ENCODE data around the gene CD34.
"Not testable (repeated sequence)": the region's sequence is repeated elsewhere in the genome, so short reads cannot be mapped to it uniquely, and the experiment has no call there.

The CD34 gene, protein sequence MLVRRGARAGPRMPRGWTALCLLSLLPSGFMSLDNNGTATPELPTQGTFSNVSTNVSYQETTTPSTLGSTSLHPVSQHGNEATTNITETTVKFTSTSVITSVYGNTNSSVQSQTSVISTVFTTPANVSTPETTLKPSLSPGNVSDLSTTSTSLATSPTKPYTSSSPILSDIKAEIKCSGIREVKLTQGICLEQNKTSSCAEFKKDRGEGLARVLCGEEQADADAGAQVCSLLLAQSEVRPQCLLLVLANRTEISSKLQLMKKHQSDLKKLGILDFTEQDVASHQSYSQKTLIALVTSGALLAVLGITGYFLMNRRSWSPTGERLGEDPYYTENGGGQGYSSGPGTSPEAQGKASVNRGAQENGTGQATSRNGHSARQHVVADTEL

GRCh38 chr1:207910591-207911354 lies at the start of gene CD34:
Gene CD34, minus strand, starts transcription at chr1:207911125. Its CDS starts 45 bp downstream, at chr1:207911080.
- no peak for DNase-seq (ENCODE audit: low read depth)

- no peak for DNase-seq (ENCODE audit: low read depth)
Observed at GRCh38 chr1:207960346-207960745, 49.4 kb upstream of the CD34 start.

DNA sequence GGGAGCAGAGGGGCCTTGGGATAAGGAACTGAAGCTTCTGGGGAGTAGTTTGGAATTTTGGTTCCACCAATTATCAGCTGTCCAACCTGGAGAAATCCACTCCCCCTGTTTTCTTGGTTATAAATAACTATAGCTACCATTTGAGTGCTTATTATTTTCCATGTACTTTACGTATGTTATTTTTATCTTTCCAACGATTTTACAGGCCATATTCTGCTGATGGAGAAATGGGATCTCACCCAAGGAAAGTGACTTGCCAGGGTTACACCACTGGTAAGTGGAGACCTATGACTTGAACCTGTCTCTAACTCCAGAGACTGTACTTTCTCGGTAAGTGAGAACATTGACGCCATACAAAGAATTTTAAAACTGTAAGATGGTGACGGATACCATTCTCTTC lies 49.0 kb upstream of the CD34 start:
- no peak for DNase-seq (ENCODE audit: low read depth)

DNA sequence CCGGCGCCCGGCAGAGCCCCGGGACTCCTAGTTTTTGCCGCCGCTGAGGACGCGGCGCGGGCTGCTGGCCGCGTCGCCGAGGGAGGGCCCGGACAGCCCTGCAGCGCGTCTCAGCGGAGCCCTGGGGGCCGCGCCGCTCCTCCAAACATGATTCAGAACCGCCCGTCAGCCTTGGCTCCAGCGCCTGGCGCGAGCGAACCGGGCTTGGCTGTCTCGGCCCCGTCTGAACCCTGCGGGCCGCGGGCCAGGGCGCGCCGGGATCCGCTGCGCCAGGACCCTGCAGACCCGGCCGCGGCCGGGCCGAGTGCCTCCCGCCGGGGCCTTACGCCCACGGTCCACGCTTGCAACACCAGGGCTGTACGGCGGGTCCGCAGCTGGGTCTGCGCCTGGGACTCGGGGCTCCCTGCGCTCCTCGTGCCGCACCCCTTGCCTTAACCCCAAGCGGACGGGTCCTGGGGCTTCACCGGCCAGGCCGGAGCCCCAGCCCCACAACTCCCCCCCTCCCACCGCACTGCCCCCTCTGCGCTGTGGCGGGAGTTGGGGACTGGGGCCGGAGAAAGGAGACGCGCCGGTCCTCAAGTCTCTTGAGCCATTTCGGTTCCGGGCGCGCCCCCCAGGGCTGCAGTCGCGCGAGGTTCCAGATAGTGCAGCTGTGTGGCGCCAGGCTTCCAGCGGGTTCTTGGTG lies 48.4 kb upstream of the CD34 start:
- no peak for DNase-seq (ENCODE audit: low read depth)

DNA sequence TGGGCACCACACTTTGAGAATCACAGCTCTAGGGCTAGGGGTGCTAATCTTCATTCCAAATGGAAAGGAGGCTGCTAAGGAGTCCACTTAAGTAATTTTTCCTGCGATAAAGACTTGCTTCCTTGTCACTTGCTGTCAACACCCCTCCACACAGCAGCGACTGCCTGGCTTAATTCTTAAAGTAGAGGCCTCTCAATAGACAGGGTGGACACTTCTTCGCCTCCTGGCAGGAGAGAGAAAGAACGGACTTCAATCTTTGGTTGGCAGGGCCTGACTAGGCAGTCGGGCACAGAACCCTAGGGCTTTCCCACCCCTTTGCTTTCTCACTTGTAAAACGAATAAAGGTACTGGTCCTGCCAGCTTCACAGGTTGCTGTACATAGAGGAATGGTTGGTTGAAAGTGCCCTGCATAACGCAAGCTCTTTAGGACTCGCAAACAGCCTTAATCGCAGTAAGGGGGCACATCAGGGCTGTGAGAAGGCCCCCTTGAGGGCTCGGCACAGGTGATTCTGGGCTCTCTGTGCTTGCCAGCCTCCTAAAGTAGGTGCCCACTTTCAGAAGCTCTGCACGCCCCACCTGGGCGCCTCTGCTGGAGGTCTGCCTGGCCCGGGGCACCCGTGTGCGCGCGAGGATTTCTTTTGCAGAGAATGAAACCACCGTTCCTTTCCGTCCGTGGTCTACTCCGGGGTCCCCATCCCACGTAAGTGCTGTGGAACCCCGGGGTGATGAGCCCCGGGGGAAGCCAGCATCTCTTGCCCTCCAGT lies 47.6 kb upstream of the CD34 start:
- no peak for DNase-seq (ENCODE audit: low read depth)

DNA sequence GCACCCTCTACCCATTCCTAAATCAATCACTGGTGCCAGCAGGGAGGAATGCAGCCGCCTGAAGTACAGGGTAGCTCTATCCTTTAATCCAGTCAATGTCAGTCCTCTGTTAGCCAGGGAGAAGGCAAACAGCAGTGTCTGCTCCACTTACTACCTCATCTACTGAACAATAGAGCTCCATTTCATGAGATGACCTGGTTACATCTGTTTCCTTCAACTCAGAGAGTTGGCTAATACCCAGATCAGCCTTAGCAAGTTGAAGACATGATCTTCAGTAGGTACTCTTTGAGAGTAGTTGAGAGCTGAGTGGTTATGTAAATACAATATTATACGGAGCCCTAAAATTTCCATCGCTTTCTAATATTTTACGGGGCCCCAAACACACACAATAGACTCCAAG lies 46.1 kb upstream of the CD34 start:
- no peak for DNase-seq (ENCODE audit: low read depth)

GRCh38 chr1:207954104-207954503 lies 43.2 kb upstream of the CD34 start:
- no peak for DNase-seq (ENCODE audit: low read depth)

DNA sequence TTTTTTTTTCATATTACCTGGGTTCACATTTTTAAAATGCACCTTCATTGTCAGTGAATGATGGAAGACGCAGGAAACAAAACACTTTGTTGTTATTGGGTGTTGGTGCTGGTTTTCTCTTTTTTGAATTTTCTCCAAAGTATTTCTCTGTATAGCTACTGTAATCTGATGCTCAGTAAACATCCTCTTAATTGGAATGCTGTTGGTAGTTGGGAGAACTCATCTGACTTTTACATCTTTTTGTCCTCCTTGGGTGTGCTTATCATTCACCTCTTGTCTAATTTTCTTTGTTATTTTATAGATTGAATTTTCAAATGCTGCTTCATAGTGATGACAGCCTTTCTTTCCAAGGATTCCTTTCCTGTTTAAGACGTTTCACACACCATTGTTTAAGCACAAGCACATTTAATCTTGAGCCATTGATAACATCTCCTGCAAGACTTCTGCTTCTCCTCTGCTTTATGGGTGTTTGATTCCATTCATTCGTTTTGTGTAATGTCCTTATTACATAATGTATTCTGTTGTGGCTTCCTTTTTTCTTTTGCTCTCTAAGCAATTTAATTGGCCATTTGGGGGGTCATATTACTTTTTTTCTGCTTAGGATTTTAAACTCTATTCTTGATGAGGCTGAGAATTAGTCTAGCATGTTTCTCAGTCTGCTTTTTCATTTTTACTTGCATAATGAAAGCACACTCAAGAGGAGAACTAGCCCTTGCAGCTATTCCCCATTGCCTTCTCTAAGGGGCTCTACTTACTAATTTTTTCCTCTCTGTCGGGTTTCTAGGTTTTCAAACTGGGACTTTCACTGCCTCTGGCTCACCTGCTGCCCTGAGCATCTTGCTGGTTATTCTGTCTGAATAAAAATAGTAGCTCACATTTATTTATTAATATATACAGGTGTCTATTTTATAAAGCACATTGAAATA lies 42.0 kb upstream of the CD34 start:
- no peak for DNase-seq (ENCODE audit: low read depth)

DNA sequence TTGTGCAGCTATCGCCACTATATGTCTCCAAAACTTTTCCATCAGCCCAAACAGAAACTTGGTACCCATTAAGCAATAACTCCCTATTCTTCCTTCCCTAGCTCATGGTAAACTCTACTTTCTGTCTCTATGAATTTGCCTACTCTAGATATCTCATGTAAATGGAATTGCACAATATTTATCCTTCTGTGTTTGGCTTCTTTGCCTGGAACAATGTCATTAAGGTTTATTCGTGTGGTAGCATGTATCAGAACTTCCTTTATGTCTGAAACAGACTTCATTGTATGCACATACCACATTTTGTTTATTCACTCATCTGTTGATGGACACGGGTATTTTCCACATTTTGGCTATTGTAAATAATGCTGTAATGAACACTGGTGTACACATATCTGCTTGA lies 40.7 kb upstream of the CD34 start:
- no peak for DNase-seq (ENCODE audit: low read depth)

GRCh38 chr1:207950750-207951149 lies 39.8 kb upstream of the CD34 start:
- no peak for DNase-seq (ENCODE audit: low read depth)

- no peak for DNase-seq (ENCODE audit: low read depth)
Observed at GRCh38 chr1:207949571-207950195, 38.8 kb upstream of the CD34 start.

DNA sequence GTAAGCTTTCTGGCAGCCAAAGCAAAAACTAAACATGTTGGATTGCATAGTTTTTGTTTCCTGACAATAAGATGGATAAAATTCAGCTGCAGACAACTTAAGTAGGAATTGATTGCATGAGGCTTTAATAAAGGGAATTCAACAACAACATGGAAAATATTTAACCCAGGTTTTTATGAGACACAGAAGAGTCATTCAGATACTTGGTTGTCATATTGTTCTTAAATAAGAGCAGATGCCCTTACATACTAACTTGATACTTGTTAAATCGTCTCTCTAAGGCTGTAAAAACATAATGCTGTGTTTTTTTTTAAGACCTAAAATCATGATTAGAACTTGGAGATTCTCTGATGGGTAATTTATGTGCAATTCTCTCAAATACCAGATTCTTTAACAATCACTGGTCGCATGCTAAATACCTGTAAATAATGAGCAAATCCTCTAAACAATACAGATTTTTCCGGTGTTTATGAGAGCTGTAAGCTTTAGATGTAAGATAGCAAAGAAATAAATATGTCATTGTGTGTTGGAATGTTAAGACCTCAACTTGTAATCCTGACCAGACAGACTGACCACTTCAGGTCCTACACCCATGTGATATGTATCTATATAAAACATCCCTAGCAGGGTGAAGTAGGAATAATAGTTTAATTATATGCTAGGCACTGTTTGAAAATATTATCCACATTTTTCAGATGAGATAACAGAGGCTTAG lies 37.8 kb upstream of the CD34 start:
- DNase-seq (ENCODE audit: low read depth) = no peak

DNA sequence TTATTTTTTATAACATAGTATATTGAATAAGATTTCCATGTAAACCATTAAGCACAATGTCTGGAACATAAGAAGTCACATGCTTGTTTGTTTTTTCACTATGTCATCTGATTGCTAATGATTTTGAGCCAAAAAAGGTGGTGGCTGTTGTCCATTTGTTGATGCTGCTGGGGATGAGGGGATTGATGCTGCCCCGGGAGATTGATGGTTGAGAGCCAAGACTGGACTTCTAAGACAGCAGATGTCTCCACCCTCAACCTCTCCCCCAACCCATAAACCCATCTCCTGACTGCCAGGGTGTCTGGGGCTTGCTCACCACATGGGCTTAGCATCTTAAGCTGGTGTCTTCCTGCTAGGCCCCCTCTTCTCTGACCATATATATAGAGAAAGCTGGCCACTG lies 35.8 kb upstream of the CD34 start:
- DNase-seq (ENCODE audit: low read depth) = no peak

DNA sequence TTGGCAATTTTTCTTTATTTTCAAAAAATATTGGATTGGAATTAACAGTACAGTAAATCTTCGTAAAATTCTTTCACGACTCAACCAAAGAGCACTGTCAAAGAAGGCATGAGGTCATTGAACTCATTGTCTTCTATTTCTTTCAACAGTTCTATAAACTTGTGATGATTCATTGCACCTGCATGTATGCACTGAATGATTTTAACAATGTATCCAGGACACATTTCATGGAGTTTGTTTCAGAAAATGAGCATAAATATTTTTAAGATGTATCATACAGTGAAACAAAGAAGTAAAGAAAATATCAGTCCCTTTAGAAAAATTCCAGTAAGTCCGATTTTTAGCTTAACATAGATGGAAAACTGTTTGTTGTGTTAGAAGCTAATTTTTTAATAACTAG lies 33.6 kb upstream of the CD34 start:
- DNase-seq (ENCODE audit: low read depth) = no peak

- not testable (repeated sequence) for DNase-seq (ENCODE audit: low read depth)
Observed at GRCh38 chr1:207942337-207942741, 31.4 kb upstream of the CD34 start.

DNA sequence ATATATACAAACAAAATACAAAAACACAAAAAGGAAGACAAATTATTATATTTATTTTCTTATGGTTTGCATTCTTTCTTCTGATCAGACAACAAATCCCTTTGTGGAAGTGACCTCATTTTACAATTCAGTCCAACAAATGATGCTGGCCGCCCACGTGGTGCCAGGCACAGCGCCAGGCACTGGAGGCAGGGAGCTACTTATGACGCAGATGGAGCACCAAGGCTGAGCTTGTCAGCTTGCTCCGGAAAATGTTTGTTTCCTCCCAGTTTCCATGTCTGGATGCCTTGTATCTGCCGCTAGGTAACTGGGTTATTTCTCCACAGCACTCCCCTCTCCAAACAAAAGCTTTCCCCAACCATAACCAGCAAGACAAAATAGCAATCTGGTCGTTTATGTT lies 30.7 kb upstream of the CD34 start:
- no peak for DNase-seq (ENCODE audit: low read depth)

DNA sequence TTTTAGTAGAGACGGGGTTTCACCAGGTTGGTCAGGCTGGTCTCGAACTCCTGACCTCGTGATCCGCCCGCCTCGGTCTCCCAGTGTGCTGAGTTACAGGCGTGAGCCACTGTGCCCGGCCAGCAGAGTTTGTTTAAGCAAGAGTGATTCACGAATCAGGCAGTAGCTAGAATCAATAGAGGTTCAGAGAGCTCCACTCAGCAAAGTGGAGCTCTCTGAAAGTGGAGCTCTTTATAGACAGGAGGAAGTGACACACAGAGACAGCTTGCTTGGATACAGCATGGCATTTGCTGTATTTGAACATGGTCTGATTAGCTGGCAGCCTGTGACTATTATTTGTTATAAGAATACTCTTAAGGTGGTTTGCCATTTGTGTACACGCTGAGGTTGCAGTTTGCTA lies 27.1 kb upstream of the CD34 start:
- no peak for DNase-seq (ENCODE audit: low read depth)

GRCh38 chr1:207937204-207937603 lies 26.3 kb upstream of the CD34 start:
- DNase-seq (ENCODE audit: low read depth) = no peak

GRCh38 chr1:207935166-207935583 lies 24.2 kb upstream of the CD34 start:
- DNase-seq (ENCODE audit: low read depth) = no peak
